Measurements from ENCODE around the gene ESAM. TPM values are rescaled to one million over a fixed set of nuclear protein-coding genes. Genes with fewer than 3 reads are reported as not detected.

ESAM gene
- total RNA-seq, 1 donor from 2014 or later: 490 TPM

DNA sequence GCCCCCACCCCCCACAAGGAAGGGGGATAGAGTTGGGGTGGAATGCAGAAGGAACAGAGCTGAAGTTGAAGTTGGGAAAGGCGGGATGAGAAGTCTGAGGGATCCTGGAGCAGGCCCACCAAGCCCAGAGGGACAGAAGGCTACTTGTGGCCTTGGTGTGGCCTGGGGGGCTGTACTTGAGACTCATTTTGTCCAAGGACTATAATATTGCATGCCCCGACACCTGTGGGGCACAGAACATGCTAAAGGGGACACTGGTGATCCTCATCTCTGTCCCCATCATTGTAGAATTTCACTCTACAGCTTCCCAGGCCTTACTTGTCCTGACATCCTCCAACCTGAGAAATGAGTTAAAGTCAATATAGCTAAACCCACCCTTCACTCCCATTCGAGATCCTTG, 1.3 kb downstream of the ESAM start:
- TF ChIP-seq, protein P1, sequence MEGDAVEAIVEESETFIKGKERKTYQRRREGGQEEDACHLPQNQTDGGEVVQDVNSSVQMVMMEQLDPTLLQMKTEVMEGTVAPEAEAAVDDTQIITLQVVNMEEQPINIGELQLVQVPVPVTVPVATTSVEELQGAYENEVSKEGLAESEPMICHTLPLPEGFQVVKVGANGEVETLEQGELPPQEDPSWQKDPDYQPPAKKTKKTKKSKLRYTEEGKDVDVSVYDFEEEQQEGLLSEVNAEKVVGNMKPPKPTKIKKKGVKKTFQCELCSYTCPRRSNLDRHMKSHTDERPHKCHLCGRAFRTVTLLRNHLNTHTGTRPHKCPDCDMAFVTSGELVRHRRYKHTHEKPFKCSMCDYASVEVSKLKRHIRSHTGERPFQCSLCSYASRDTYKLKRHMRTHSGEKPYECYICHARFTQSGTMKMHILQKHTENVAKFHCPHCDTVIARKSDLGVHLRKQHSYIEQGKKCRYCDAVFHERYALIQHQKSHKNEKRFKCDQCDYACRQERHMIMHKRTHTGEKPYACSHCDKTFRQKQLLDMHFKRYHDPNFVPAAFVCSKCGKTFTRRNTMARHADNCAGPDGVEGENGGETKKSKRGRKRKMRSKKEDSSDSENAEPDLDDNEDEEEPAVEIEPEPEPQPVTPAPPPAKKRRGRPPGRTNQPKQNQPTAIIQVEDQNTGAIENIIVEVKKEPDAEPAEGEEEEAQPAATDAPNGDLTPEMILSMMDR (IDR thresholded peaks at IDR 0.05; ENCODE audit: unreplicated experiment): no peak
- peaks cover 46% of the 10 kb centered on the region for H3K36me3 Mint-ChIP-seq (ENCODE audit: low read depth, unreplicated experiment)
- H3K4me1 Mint-ChIP-seq (ENCODE audit: unreplicated experiment): peaks cover 40% of the 10 kb centered on the region
- H3K9me3 Mint-ChIP-seq (ENCODE audit: unreplicated experiment): no peaks in the 10 kb centered on the region
- DNase-seq (ENCODE audit: low spot score): no peak
- peak overlapping the region; percentile 97 for H3K27ac Mint-ChIP-seq (ENCODE audit: unreplicated experiment)
- H3K27me3 Mint-ChIP-seq (ENCODE audit: unreplicated experiment): peaks cover 20% of the 10 kb centered on the region
- peak overlapping the region; percentile 98 for H3K4me3 Mint-ChIP-seq (ENCODE audit: unreplicated experiment)

- peak overlapping the region; percentile 98 for H3K4me3 Mint-ChIP-seq (ENCODE audit: unreplicated experiment)
Measured at GRCh38 chr11:124760205-124760652, 1.9 kb downstream of the ESAM start.

GRCh38 chr11:124759266-124760204, 2.6 kb downstream of the ESAM start:
- H3K27me3 Mint-ChIP-seq (ENCODE audit: unreplicated experiment): peaks cover 20% of the 10 kb centered on the region
- TF ChIP-seq, protein P1 (IDR thresholded peaks at IDR 0.05; ENCODE audit: unreplicated experiment): no peak
- peak; percentile 95 for DNase-seq (ENCODE audit: low spot score)
- H3K4me1 Mint-ChIP-seq (ENCODE audit: unreplicated experiment): peaks cover 48% of the 10 kb centered on the region
- H3K4me3 Mint-ChIP-seq (ENCODE audit: unreplicated experiment): peak overlapping the region; percentile 98
- H3K36me3 Mint-ChIP-seq (ENCODE audit: low read depth, unreplicated experiment): peaks cover 53% of the 10 kb centered on the region
- H3K9me3 Mint-ChIP-seq (ENCODE audit: unreplicated experiment): no peaks in the 10 kb centered on the region
- H3K27ac Mint-ChIP-seq (ENCODE audit: unreplicated experiment): peak overlapping the region; percentile 97

More at GRCh38 chr11:124760205-124760652, 1.9 kb downstream of the ESAM start:
- Mint-ChIP-seq H3K27me3 (ENCODE audit: unreplicated experiment) (peaks cover 20% of the 10 kb centered on the region), H3K36me3 (ENCODE audit: low read depth, unreplicated experiment) (peaks cover 47% of the 10 kb centered on the region), H3K9me3 (ENCODE audit: unreplicated experiment) (no peaks in the 10 kb centered on the region), H3K27ac (ENCODE audit: unreplicated experiment) (peak overlapping the region; percentile 97), H3K4me1 (ENCODE audit: unreplicated experiment) (peaks cover 42% of the 10 kb centered on the region)
- TF ChIP-seq, protein P1 (IDR thresholded peaks at IDR 0.05; ENCODE audit: unreplicated experiment): no peak
- DNase-seq (ENCODE audit: low spot score): peak; percentile 42

DNA sequence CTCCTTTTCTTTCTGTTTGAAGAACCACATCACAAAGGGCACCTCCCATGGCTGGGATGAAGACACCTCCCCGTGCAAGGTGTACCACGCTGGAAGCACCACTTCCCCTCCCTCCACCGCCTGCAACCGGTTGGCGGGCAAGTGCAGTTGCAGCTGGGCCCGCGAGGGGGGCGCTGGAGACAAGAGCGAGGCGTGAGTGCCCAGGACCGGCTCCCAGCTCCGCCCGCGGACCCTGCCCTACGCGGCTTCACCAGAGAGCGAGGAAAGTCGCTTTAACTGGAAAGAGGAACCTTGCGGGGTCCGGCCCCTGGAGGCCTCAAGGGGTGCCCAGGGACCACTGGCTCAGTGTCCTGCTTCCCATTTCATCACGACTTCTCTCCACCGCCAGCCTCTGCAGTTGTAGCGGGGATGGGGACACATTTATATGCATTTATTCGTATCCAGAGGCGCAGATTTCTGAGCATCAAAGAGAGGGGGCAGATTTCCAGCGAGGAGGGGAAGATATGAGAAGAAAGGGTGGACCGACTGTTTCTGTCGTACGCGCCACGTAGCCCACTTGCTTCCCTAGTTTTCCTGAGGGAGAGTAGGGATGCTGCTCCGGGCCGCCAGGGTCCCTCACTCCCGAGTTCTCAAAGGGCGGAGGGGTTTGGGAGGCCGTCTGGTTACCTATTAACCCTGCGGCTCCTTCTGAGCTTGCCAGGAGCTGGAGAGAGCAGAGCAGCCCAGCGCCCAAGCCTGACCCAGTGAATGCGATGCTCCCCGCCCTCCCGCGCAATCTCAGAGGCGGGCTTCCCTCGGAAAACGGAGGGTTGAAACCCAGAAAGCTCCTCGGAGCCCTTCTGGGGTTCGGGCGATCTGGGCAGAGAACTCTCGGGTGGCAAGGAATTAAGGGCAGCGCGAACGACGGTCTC, 3.5 kb downstream of the ESAM start:
- Mint-ChIP-seq H3K27me3 (ENCODE audit: unreplicated experiment) (peaks cover 21% of the 10 kb centered on the region), H3K4me3 (ENCODE audit: unreplicated experiment) (peak overlapping the region; percentile 98), H3K9me3 (ENCODE audit: unreplicated experiment) (no peaks in the 10 kb centered on the region), H3K36me3 (ENCODE audit: low read depth, unreplicated experiment) (peaks cover 59% of the 10 kb centered on the region), H3K4me1 (ENCODE audit: unreplicated experiment) (peaks cover 54% of the 10 kb centered on the region), H3K27ac (ENCODE audit: unreplicated experiment) (peak overlapping the region; percentile 97)
- peak; percentile 87 for DNase-seq (ENCODE audit: low spot score)
- TF ChIP-seq, protein P1 (IDR thresholded peaks at IDR 0.05; ENCODE audit: unreplicated experiment): peak; percentile 73
